H1 (cell line): Measurements from ENCODE around the gene SCFD1. TPM values are rescaled to one million over a fixed set of nuclear protein-coding genes. Genes with fewer than 3 reads are reported as not detected.

Experiments
- CTCF ChIA-PET: fragments of 300-600 bp; sonication (Branson Sonifier 250); formaldehyde crosslinking; loops from one replicate; lab custom pipeline; 2021; ENCODE audit not compliant: partially characterized antibody; lab: Charles Lee
- POLR2A ChIA-PET: fragments of 300-600 bp; sonication (Branson Sonifier 250); formaldehyde crosslinking; loops from one replicate; lab custom pipeline; 2021; ENCODE audit warnings: inconsistent platforms; ENCODE audit not compliant: partially characterized antibody; lab: Charles Lee
- DNase-seq, 2 experiments: peaks; one replicate each; pipeline versions ENCODE4 v3.0.0 to v3.0.0-alpha.2; 2010 to 2022; ENCODE audit warnings: low spot score in 2 of 2, low read depth in 1 of 2, mixed read lengths in 1 of 2
- FAIRE-seq: peaks from 2 replicates; lab custom pipeline; 2011; peaks lifted over from hg19 to GRCh38; lab: Jason Lieb, UNC
- H2AFZ ChIP-seq: 2 replicates; pipeline ENCODE4 v1.8.1; 2012; ENCODE audit warnings: low read length, inconsistent platforms
- H2AK5ac ChIP-seq: 2 replicates; pipeline ENCODE4 v1.6.1; 2013; ENCODE audit warnings: low read depth, low read length
- H2BK120ac ChIP-seq: replicated peaks from 2 replicates; pipeline ENCODE3; 2013; ENCODE audit warnings: low read depth, low read length, inconsistent platforms
- H2BK12ac ChIP-seq: 2 replicates; pipeline ENCODE4 v1.6.1; 2013; ENCODE audit warnings: low read depth, low read length
- H2BK15ac ChIP-seq: 2 replicates; pipeline ENCODE4 v1.6.1; 2013; ENCODE audit warnings: low read length
- H2BK20ac ChIP-seq: 2 replicates; pipeline ENCODE4 v1.6.1; 2013; ENCODE audit warnings: low read length
- H2BK5ac ChIP-seq: 2 replicates; pipeline ENCODE4 v1.6.1; 2013; ENCODE audit warnings: low read depth, low read length
- H3K14ac ChIP-seq: 2 replicates; pipeline ENCODE4 v1.6.1; 2013; ENCODE audit warnings: inconsistent platforms; ENCODE audit not compliant: insufficient read length
- H3K18ac ChIP-seq: 2 replicates; pipeline ENCODE4 v1.6.1; 2013; ENCODE audit warnings: low read length; ENCODE audit errors: extremely low read depth
- H3K23ac ChIP-seq: 2 replicates; pipeline ENCODE4 v1.6.1; 2013; ENCODE audit warnings: inconsistent platforms; ENCODE audit not compliant: insufficient read length
- H3K23me2 ChIP-seq: 2 replicates; pipeline ENCODE4 v1.6.1; 2013; ENCODE audit warnings: low read depth, low read length
- H3K27ac ChIP-seq: 2 replicates; pipeline ENCODE4 v1.6.1; 2011; ENCODE audit warnings: low read depth, low read length, inconsistent platforms
- H3K27me3 ChIP-seq, 4 experiments: replicated peaks in 1 of 4; 1 replicate in 1 of 4; 2 replicates in 3 of 4; pipeline versions ENCODE4 v1.6.1 to v1.8.1; 2011 to 2013; ENCODE audit warnings: low read length in 3 of 4, mild to moderate bottlenecking in 3 of 4, inconsistent platforms in 2 of 4, mixed read lengths in 2 of 4, moderate library complexity in 1 of 4; ENCODE audit not compliant: control insufficient read depth in 3 of 4, insufficient read depth in 3 of 4; ENCODE audit errors: extremely low read depth in 1 of 4
- H3K36me3 ChIP-seq, 4 experiments: 2 replicates each; pipeline versions ENCODE4 v1.6.1 to v1.8.1; 2011 to 2013; ENCODE audit warnings: mild to moderate bottlenecking in 4 of 4, low read length in 3 of 4, moderate library complexity in 2 of 4, control low read depth in 1 of 4, inconsistent platforms in 1 of 4; ENCODE audit not compliant: insufficient read depth in 4 of 4, control insufficient read depth in 2 of 4
- H3K4ac ChIP-seq: replicated peaks from 2 replicates; pipeline ENCODE3; 2013; ENCODE audit warnings: low read length, low read depth, mixed read lengths, inconsistent platforms; ENCODE audit not compliant: insufficient read length
- H3K4me1 ChIP-seq, 4 experiments: replicated peaks in 1 of 4; 1 replicate in 1 of 4; 2 replicates in 3 of 4; pipeline versions ENCODE4 v1.6.1 to v1.8.1; 2011 to 2013; ENCODE audit warnings: low read length in 3 of 4, inconsistent platforms in 2 of 4, mixed read lengths in 1 of 4; ENCODE audit not compliant: insufficient read depth in 4 of 4, control insufficient read depth in 3 of 4
- H3K4me2 ChIP-seq, 2 experiments: 2 replicates each; pipeline versions ENCODE4 v1.6.1 to v1.8.1; 2011 to 2013; ENCODE audit warnings: low read depth in 2 of 2, low read length in 2 of 2, control low read depth in 1 of 2, inconsistent platforms in 1 of 2, mild to moderate bottlenecking in 1 of 2; ENCODE audit not compliant: insufficient read depth in 1 of 2
- H3K4me3 ChIP-seq, 4 experiments: fragments of 200-600, 300-600 bp in 1 of 4; sonication (generic), shearing (Covaris generic), sonication (Bioruptor Twin) in 1 of 4; 2 replicates each; pipeline versions ENCODE4 v1.5.1 to v1.8.1; 2011 to 2016; ENCODE audit warnings: low read length in 4 of 4, low read depth in 3 of 4, control low read depth in 2 of 4, inconsistent platforms in 2 of 4, mild to moderate bottlenecking in 2 of 4, mixed read lengths in 1 of 4, moderate library complexity in 1 of 4; ENCODE audit not compliant: insufficient read depth in 2 of 4; ENCODE audit errors: extremely low read depth in 1 of 4
- H3K56ac ChIP-seq: replicated peaks from 2 replicates; pipeline ENCODE3; 2013; ENCODE audit warnings: low read depth, mild to moderate bottlenecking, mixed read lengths, low read length, inconsistent platforms; ENCODE audit not compliant: insufficient read length
- H3K79me1 ChIP-seq: 2 replicates; pipeline ENCODE4 v1.6.1; 2013; ENCODE audit warnings: low read depth, low read length, control low read depth
- H3K79me2 ChIP-seq, 2 experiments: 2 replicates each; pipeline versions ENCODE4 v1.6.1 to v1.8.1; 2012 to 2013; ENCODE audit warnings: low read length in 2 of 2, mild to moderate bottlenecking in 2 of 2, inconsistent platforms in 1 of 2; ENCODE audit not compliant: insufficient read depth in 2 of 2, control insufficient read depth in 1 of 2
- H3K9ac ChIP-seq, 4 experiments: replicated peaks in 1 of 4; 1 replicate in 1 of 4; 2 replicates in 3 of 4; pipeline versions ENCODE4 v1.6.1 to v1.8.1; 2011 to 2013; ENCODE audit warnings: low read depth in 3 of 4, low read length in 3 of 4, control low read depth in 2 of 4, mild to moderate bottlenecking in 2 of 4, moderate library complexity in 2 of 4, inconsistent platforms in 1 of 4; ENCODE audit errors: extremely low read depth in 1 of 4
- H3K9me3 ChIP-seq, 2 experiments: 2 replicates each; pipeline versions ENCODE4 v1.6.1 to v1.8.1; 2012 to 2013; ENCODE audit warnings: mild to moderate bottlenecking in 2 of 2, moderate library complexity in 2 of 2, control low read depth in 1 of 2, inconsistent platforms in 1 of 2, low read depth in 1 of 2, low read length in 1 of 2, mixed read lengths in 1 of 2; ENCODE audit not compliant: insufficient read depth in 2 of 2
- H4K20me1 ChIP-seq, 2 experiments: replicated peaks in 1 of 2; 2 replicates each; pipeline versions ENCODE3 to v1.8.1; 2011 to 2013; ENCODE audit warnings: inconsistent platforms in 2 of 2, low read length in 2 of 2, mild to moderate bottlenecking in 1 of 2; ENCODE audit not compliant: insufficient read depth in 2 of 2, control insufficient read depth in 1 of 2
- H4K5ac ChIP-seq: 2 replicates; pipeline ENCODE4 v1.6.1; 2013; ENCODE audit warnings: low read length, low read depth, mixed read lengths, inconsistent platforms; ENCODE audit not compliant: insufficient read length
- H4K8ac ChIP-seq: 2 replicates; pipeline ENCODE4 v1.8.0; 2013; ENCODE audit warnings: mild to moderate bottlenecking, moderate library complexity, low read length, inconsistent platforms; ENCODE audit not compliant: insufficient read depth; ENCODE audit errors: extremely low read depth
- H4K91ac ChIP-seq: replicated peaks from 2 replicates; pipeline ENCODE3; 2013; ENCODE audit warnings: low read length, mixed read lengths, inconsistent platforms; ENCODE audit not compliant: insufficient read length
- ASH2L ChIP-seq: fragments of 200-600, 300-600 bp; sonication (generic); IDR thresholded peaks from one replicate; pipeline ENCODE4 v1.7.1; 2017; ENCODE audit warnings: low read length
- KDM4A ChIP-seq: IDR thresholded peaks from one replicate; pipeline ENCODE4 v1.7.1; 2012; ENCODE audit warnings: low read depth, mild to moderate bottlenecking, moderate library complexity, low read length, inconsistent platforms; ENCODE audit not compliant: severe bottlenecking
- RFX5 ChIP-seq: IDR thresholded peaks from 2 replicates; pipeline ENCODE4 v1.6.1; 2011; ENCODE audit warnings: low read depth, low read length, improper control_type of control experiment, borderline replicate concordance
- SUZ12 ChIP-seq: fragments of 200-600 bp; sonication (generic); IDR thresholded peaks from 2 replicates; pipeline ENCODE4 v1.6.1; 2012; ENCODE audit warnings: mild to moderate bottlenecking, inconsistent platforms, low read length, moderate library complexity, mixed read lengths
- WGBS, 2 experiments: shearing (Covaris generic) in 1 of 2; methylation state at CpG; one replicate each; pipeline versions ENCODE4 v1.1.6 to v1.1.7; 2013 to 2015; ENCODE audit warnings: low lambda C conversion rate in 2 of 2, mixed read lengths in 2 of 2, inconsistent platforms in 1 of 2, low coverage in 1 of 2, missing lambda C conversion rate in 1 of 2; ENCODE audit not compliant: insufficient replicate concordance in 2 of 2, insufficient coverage in 1 of 2, insufficient read length in 1 of 2; ENCODE audit errors: extremely low coverage in 1 of 2, missing lambda C conversion rate in 1 of 2; 5-methylcytosine and 5-hydroxymethylcytosine counted together
- polyA plus RNA-seq, 7 experiments: library from polyadenylated mRNA; depleted of rRNA in 3 of 7; stranded (reverse) in 5 of 7; unstranded in 2 of 7; fragments of >200 nt in 5 of 7; fragments of 200-250 nt in 2 of 7; gene quantifications; 1 replicate in 5 of 7; 2 replicates in 1 of 7; 4 replicates in 1 of 7; pipeline versions ENCODE4 v1.2.1 to v1.2.3, GENCODE V29; 2011 to 2013; ENCODE audit warnings: missing spikeins in 2 of 7, mixed read lengths in 2 of 7
- total RNA-seq: library from RNA; stranded (reverse); fragmentation: NEBNext Ultra II Directional; extraction: Animal tissue kit (Norgen Biotek cat#: 25700); gene quantifications from 2 replicates; pipeline ENCODE4 v1.2.1, GENCODE V29; 2021

SCFD1 gene
- total and polyA plus RNA-seq, 2 of the 8 experiments (the other 6 are each of a cell fraction or from before 2014, with no cell fraction given) = 32.8 to 64.5 TPM

GRCh38 chr14:30655658-30656057, 33.5 kb downstream of the SCFD1 start:
- 93% methylated on average over 3 of the region's 3 CpGs; no CpG with 5 or more reads in 1 of the 2 experiments for WGBS, 2 experiments
- H4K91ac ChIP-seq = no peak overlapping the region
- no peak overlapping the region for H2AK5ac ChIP-seq
- TF ChIP-seq ASH2L = no peak
- TF ChIP-seq KDM4A = no peak
- TF ChIP-seq SUZ12 = no peak
- no peak for TF ChIP-seq RFX5
- no peak overlapping the region for H3K9ac ChIP-seq
- peaks cover 2 to 58% (median 22%) of the 10 kb centered on the region in 4 experiments; a peak in 7 of 8 replicates for H3K36me3 ChIP-seq
- no peaks in the 10 kb centered on the region for H3K79me2 ChIP-seq
- H2BK20ac ChIP-seq = no peak overlapping the region
- H3K79me1 ChIP-seq = no peaks in the 10 kb centered on the region
- no peak overlapping the region for H3K4ac ChIP-seq
- H3K27me3 ChIP-seq = no peaks in the 10 kb centered on the region
- H3K27ac ChIP-seq = no peak overlapping the region
- no peak for DNase-seq
- no peak overlapping the region for H2BK120ac ChIP-seq
- H4K20me1 ChIP-seq = peaks cover 0 to 4% of the 10 kb centered on the region in 2 experiments
- FAIRE-seq = no peak
- CTCF ChIA-PET = interaction anchor here (0.6 to 3.0 kb wide), 5 partner anchors 10 to 46 kb away, joined by 3 to 16 read pairs (median 3); no protein-coding TSS in a partner anchor
- H3K18ac ChIP-seq = no peak overlapping the region
- POLR2A ChIA-PET = no interaction called here
- no peak overlapping the region for H2BK5ac ChIP-seq
- no peak overlapping the region for H4K8ac ChIP-seq
- no peak overlapping the region for H2BK15ac ChIP-seq
- no peak overlapping the region for H2BK12ac ChIP-seq
- H3K4me3 ChIP-seq = no peak overlapping the region
- H4K5ac ChIP-seq = no peak overlapping the region
- H3K56ac ChIP-seq = no peak overlapping the region
- no peaks in the 10 kb centered on the region for H3K9me3 ChIP-seq
- H3K4me2 ChIP-seq = no peak overlapping the region
- H3K4me1 ChIP-seq = no peaks in the 10 kb centered on the region
- no peak overlapping the region for H3K14ac ChIP-seq
- H3K23ac ChIP-seq = no peak overlapping the region
- H3K23me2 ChIP-seq = no peaks in the 10 kb centered on the region
- no peak overlapping the region for H2AFZ ChIP-seq
